ENCODE data around the gene MDM4. TPM values are rescaled to one million over a fixed set of nuclear protein-coding genes. Genes with fewer than 3 reads are reported as not detected.

The MDM4 gene
- total RNA-seq, 1 donor from 2014 or later: 9.9 TPM

DNA sequence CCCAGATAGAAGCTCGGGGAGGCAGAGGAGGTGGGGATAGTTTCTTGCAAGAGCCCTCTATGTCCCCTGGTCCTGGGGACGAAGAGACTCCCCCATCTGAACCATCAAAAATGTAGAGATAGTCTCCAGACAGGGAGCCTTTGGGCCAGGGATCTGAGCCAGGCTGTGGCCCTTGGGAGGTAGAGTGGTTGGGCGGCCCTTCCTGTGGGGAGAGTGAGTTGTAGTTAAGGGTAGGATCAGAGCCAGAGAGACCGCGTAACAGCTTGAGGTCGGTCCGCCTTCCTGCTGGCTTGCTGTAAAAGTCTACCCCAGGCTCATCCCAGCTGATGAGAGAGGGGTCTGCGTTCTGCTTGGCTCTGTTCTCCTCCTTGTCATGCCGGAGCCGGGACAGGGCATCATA, 46.9 kb upstream of the MDM4 start:
- Histone ChIP-seq H3K27me3 (no peaks in the 10 kb centered on the region), H3K9me3 (no peaks in the 10 kb centered on the region), H3K27ac (peak overlapping the region; percentile 95 to 97), H3K4me3 (no peak overlapping the region), H3K4me1 (peaks cover 32 to 59% of the 10 kb centered on the region in 2 donors), H3K36me3 (peaks cover 0 to 5% of the 10 kb centered on the region in 2 donors)
- no peak for DNase-seq (ENCODE audit: low spot score in 2 of 2)
- TF ChIP-seq, protein P1, sequence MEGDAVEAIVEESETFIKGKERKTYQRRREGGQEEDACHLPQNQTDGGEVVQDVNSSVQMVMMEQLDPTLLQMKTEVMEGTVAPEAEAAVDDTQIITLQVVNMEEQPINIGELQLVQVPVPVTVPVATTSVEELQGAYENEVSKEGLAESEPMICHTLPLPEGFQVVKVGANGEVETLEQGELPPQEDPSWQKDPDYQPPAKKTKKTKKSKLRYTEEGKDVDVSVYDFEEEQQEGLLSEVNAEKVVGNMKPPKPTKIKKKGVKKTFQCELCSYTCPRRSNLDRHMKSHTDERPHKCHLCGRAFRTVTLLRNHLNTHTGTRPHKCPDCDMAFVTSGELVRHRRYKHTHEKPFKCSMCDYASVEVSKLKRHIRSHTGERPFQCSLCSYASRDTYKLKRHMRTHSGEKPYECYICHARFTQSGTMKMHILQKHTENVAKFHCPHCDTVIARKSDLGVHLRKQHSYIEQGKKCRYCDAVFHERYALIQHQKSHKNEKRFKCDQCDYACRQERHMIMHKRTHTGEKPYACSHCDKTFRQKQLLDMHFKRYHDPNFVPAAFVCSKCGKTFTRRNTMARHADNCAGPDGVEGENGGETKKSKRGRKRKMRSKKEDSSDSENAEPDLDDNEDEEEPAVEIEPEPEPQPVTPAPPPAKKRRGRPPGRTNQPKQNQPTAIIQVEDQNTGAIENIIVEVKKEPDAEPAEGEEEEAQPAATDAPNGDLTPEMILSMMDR (IDR thresholded peaks at IDR 0.05): no peak
- intact Hi-C loops (cut with DNase I): no loop called here

DNA sequence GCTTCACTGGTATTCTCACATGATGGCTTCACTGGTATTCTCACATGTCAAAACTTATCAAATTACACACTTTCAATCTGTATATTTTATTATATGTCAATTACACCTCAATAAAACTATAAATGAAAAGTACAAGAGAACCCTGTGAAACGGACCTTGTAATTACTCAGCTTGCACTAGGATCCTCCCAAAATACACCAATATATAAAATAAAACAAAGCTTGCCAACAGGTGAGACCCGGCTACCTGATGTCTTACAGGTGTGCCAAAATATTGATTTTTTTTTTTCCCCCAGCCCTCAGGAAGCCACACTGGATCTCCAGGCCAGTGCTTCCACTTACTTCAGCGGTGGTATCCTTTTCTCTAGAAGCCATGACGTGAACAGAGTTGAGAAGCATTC, 44.5 kb upstream of the MDM4 start:
- Histone ChIP-seq H3K4me3 (no peak overlapping the region), H3K36me3 (peaks cover 0 to 5% of the 10 kb centered on the region in 2 donors), H3K4me1 (peaks cover 21 to 45% of the 10 kb centered on the region in 2 donors), H3K27me3 (no peaks in the 10 kb centered on the region), H3K27ac (no peak overlapping the region), H3K9me3 (no peaks in the 10 kb centered on the region)
- no peak for DNase-seq (ENCODE audit: low spot score in 2 of 2)
- TF ChIP-seq, protein P1 (IDR thresholded peaks at IDR 0.05): no peak
- intact Hi-C loops (cut with DNase I): no loop called here

DNA sequence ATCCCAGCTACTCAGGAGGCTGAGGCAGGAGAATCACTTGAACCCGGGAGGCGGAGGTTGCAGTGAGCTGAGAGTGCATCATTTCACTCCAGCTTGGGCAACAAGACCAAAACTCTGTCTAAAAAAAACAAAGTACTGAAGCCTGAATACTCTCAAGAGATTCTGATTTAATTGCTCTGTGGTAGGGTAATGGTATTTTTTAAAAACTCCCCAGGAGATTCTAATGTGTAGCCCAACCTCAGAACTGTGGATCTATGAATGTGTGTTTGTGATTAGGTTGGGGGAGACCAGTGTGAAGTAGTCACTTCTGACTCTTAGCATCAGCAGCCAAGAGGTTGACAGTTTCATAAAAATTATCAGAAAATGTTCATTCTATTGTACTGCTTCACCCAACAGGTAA, 43.5 kb upstream of the MDM4 start:
- H3K9me3 ChIP-seq: no peaks in the 10 kb centered on the region
- H3K4me1 ChIP-seq: peaks cover 17 to 44% of the 10 kb centered on the region in 2 donors
- no peak overlapping the region for H3K4me3 ChIP-seq
- H3K27me3 ChIP-seq: no peaks in the 10 kb centered on the region
- H3K27ac ChIP-seq: peak overlapping the region in 1 of 2 donors; percentile 38
- H3K36me3 ChIP-seq: peaks cover 0 to 5% of the 10 kb centered on the region in 2 donors
- TF ChIP-seq, protein P1 (IDR thresholded peaks at IDR 0.05): no peak
- DNase-seq (ENCODE audit: low spot score in 2 of 2): no peak
- intact Hi-C loops (cut with DNase I): no loop called here

GRCh38 chr1:204473400-204473965, 42.7 kb upstream of the MDM4 start:
- no peak for DNase-seq (ENCODE audit: low spot score in 2 of 2)
- TF ChIP-seq, protein P1 (IDR thresholded peaks at IDR 0.05): no peak
- H3K36me3 ChIP-seq: peaks cover 0 to 5% of the 10 kb centered on the region in 2 donors
- H3K4me1 ChIP-seq: peaks cover 15 to 44% of the 10 kb centered on the region in 2 donors
- no peaks in the 10 kb centered on the region for H3K9me3 ChIP-seq
- no peak overlapping the region for H3K4me3 ChIP-seq
- no peaks in the 10 kb centered on the region for H3K27me3 ChIP-seq
- H3K27ac ChIP-seq: peak overlapping the region in 1 of 2 donors; percentile 38
- intact Hi-C loops (cut with DNase I): no loop called here

GRCh38 chr1:204475656-204476432, 40.4 kb upstream of the MDM4 start:
- H3K4me3 ChIP-seq: no peak overlapping the region
- H3K9me3 ChIP-seq: no peaks in the 10 kb centered on the region
- H3K27ac ChIP-seq: no peak overlapping the region
- H3K27me3 ChIP-seq: no peaks in the 10 kb centered on the region
- H3K36me3 ChIP-seq: no peaks in the 10 kb centered on the region
- no peak for DNase-seq (ENCODE audit: low spot score in 2 of 2)
- TF ChIP-seq, protein P1 (IDR thresholded peaks at IDR 0.05): no peak
- peaks cover 24 to 49% of the 10 kb centered on the region in 2 donors for H3K4me1 ChIP-seq
- intact Hi-C loops (cut with DNase I): no loop called here
